ENCODE measurements around the gene PNN.
"Not testable (repeated sequence)": the region's sequence is repeated elsewhere in the genome, so short reads cannot be mapped to it uniquely, and the experiment has no call there.

PNN gene

DNA sequence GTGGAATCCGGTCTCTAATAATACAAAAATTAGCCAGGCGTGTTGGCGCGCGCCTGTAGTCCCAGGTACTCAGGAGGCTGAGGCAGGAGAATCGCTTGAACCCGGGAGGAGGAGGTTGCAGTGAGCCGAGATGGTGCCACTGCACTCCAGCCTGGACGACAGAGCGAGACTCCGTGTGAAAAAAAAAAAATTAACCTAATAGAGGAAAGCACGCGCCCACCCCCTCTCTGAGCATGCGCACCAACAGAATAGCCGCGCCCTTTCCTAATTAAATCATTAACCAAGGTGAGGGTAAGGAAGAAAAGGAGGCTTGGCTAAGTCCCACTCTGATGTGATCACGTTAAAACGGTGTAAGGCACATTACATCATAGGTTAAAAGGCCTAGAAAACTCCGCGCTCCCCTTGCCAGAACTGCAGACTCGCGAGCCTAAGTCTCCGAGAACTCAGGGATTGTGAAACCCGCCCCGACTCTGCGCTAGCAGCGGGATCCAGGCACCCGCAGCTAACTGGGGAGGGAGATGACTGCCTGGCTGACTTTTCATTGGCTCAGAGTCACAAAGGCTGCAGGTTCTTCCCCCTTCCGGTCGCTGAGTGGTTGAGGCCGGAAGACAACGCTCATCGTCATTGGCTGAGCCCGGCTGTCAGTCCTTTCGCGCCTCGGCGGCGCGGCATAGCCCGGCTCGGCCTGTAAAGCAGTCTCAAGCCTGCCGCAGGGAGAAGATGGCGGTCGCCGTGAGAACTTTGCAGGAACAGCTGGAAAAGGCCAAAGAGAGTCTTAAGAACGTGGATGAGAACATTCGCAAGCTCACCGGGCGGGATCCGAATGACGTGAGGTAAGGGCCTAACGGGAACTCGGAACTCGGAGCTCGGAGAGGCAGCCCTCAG lies at the start of gene PNN:
Gene PNN, plus strand, starts transcription at position 695 of the 885 bp plus-strand sequence. Its CDS starts 26 bp downstream, at position 721.
- peak; percentile 98 for DNase-seq

DNA sequence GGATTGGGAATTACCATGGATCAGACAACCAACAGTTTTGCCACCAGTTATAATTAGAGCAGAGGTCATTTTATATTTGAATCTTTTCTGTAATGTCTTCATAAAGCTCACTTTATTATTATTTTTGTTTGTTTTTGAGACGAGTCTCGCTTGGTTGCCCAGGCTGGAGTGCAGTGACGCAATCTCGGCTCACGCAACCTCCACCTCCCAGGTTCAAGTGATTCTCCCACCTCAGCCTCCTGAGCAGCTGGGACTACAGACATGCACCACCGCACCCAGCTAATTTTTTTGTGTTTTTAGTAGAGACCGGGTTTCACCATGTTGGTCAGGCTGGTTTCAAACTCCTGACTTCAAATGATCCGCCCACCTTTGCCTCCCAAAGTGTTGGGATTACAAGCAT lies 37.2 kb upstream of the PNN start:
- DNase-seq, result not testable (repeated sequence)

- no peak for DNase-seq
Observed at GRCh38 chr14:39138440-39138839, 36.6 kb upstream of the PNN start.

DNA sequence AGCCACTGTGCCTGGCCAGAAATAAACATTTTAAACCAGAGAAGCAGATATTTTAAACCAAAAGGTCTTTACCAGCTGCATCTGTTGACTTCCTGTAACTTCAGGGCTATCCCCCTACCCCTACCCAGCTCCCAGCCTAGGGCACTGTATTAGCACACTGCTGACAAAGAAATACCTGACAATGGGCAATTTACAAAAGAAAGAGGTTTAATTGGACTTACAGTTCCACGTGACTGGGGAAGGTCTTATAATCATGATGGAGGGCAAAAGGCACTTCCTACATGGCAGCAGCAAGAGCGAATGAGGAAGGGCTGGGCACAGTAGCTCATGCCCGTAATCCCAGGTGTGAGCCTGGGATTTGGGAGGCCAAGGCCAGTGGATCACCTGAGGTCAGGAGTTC lies 34.9 kb upstream of the PNN start:
- no peak for DNase-seq

- not testable (repeated sequence) for DNase-seq
Observed at GRCh38 chr14:39141623-39142022, 33.4 kb upstream of the PNN start.

- DNase-seq, result not testable (repeated sequence)
Observed at GRCh38 chr14:39143226-39143625, 31.8 kb upstream of the PNN start.

GRCh38 chr14:39145266-39145966 lies 29.6 kb upstream of the PNN start:
- no peak for DNase-seq

DNA sequence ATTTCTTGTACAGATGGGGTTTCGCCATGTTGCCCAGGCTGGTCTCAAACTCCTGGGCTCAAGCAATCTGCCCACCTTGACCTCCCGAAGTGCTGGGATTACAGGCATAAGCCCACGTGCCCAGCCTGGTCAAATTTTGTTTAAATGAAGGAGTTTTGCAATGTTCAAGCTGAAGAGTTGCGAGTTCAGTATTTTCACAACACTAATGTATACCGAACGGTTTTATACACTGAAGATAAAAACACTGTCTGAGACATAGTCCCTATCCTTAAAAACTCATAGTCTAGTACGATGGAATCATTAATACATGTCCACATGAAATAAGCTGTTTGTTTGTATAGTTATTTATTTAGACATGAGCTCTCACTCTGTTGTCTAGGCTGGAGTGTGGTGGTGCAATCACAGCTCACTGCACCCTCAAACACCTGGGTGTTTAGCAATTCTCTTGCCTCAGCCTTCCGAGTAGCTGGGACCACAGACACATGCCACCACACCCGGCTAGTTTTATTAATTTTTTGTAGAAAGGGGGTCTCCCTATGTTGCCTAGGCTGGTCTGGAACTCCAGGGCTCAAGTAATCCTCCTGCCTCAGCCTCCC lies 20.4 kb upstream of the PNN start:
- DNase-seq, result no peak

- no peak for DNase-seq
Observed at GRCh38 chr14:39157491-39157890, 17.6 kb upstream of the PNN start.

GRCh38 chr14:39158222-39158858 lies 16.7 kb upstream of the PNN start:
- no peak for DNase-seq

DNA sequence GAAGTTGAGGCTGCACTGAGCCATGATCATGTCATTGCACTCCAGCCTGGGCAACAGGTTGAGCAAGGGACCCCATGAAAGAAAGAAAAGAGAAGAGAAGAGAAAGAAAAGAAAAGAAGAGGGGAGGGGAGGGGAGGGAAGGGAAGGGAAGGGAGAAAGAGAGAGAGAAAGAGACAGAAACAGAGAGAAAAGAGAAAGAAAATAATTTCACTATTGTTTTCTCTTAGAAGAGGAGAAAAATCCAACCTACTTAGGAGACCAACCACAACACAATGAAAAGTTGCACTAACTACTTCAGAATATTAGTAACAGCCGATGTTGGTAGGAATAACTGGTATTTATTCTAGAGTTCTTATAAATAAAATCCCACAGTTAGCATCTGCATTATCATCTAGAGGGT lies 14.6 kb upstream of the PNN start:
- no peak for DNase-seq

DNA sequence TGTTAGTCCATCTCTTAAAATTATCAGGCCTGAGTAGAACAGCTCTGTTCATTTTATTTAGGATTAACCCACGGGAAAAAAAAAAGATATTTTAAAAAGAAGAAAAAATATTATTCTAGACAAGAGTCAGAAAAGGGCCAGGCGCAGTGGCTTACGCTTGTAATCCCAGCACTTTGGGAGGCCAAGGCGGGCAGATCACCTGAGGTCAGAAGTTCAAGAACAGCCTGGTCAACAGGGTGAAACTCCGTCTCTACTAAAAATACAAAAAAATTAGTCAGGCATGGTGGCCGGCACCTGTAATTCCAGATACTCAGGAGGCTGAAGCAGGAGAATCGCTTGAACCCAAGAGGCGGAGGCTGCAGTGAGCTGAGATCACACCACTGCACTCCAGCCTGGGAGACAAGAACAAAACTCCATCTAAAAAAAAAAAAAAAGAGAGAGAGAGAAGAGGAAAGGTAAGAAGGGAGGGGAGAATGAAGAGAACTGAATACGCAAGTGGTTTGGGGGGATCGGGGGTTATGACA lies 7.2 kb upstream of the PNN start:
- DNase-seq, result not testable (repeated sequence)

DNA sequence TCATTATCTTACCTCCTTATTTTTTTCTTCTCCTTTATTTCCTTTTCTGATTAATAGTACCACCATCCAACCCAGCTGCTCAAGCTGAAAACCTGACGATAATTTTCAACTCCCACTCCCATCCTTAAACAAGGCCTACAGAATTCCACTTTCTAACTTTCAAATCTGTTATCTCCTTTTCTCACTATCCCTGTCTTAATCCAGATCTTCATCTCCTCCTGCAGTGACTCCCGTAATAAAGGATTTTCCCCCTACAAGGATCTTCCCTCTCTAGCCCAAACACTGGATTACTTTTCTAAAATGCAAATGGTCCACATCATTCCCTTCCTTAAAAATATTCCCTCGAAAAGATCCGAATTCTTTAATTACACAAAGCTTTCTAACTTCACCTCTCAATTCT lies 6.5 kb upstream of the PNN start:
- DNase-seq, result no peak

- no peak for DNase-seq
Observed at GRCh38 chr14:39169541-39169900, 5.5 kb upstream of the PNN start.

GRCh38 chr14:39173198-39173597 lies 1.9 kb upstream of the PNN start:
- DNase-seq, result no peak

- no peak for DNase-seq
Observed at GRCh38 chr14:39175445-39176262, 600 bp downstream of the PNN start.

DNA sequence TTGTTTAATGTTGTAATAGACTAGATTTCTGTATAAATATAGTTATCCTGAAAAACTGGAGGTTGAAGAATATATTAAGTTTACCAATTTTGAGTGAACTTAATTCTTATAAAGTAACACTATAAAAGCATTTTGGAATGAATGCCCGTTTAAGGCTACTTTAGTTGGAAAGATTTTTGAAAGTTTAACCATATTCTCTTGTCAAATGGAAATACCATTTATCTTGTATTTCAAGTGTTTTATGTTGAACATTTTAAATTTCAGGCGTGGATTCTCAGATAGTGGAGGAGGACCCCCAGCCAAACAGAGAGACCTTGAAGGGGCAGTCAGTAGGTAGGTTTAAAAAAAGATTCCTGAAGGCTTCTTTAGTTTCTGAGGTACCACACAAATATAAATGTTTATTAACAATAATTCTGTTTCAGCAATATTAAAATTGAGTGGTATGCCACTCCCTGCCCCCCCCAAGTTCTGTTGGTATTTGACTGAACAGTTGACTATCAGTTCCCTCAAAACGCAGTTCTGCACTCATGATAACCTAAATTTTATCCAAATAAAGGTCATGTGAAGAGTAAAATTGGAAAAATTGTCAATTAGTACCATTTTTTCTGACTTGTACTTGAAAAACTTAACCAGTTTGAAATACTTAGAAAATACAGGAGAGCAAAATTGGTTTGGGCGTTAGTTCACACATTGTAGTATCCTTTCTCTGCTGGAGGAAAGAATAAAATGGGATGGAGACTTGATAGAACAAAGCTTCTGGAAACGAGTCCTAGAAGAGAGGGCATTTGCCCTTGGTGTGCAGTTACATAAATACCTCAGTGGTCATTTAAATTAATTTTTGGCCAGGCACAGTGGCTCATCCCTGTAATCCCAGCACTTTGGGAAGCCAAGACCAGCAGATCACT lies 1.5 kb downstream of the PNN start:
- no peak for DNase-seq

DNA sequence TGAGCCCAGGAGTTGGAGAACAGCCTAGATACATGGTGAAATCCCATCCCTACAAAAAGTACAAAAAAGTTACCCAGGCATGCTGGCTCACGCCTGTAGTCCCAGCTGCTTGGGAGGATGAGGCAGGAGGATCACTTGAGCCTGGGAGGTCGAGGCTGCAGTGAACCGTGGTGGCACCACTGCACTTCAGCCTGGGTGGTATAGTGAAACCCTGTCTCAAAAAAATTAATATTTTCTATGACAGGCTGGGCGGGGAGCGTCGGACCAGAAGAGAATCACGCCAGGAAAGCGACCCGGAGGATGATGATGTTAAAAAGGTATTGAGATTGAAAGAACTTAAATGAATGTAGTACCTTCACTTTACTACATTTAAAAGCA lies 2.1 kb downstream of the PNN start:
- no peak for DNase-seq

DNA sequence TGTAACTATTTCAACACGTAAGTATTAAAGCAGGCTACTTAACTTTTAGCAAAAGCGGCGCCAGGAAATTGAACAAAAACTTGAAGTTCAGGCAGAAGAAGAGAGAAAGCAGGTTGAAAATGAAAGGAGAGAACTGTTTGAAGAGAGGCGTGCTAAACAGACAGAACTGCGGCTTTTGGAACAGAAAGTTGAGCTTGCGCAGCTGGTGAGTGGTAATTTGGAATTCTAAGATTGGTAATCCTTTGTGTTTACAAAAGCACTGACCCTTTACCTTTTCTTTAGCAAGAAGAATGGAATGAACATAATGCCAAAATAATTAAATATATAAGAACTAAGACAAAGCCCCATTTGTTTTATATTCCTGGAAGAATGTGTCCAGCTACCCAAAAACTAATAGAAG lies 4.0 kb downstream of the PNN start:
- DNase-seq, result no peak

DNA sequence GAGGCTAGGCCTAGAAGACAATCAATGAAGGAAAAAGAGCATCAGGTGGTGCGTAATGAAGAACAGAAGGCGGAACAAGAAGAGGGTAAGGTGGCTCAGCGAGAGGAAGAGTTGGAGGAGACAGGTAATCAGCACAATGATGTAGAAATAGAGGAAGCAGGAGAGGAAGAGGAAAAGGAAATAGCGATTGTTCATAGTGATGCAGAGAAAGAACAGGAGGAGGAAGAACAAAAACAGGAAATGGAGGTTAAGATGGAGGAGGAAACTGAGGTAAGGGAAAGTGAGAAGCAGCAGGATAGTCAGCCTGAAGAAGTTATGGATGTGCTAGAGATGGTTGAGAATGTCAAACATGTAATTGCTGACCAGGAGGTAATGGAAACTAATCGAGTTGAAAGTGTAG lies 5.5 kb downstream of the PNN start:
- no peak for DNase-seq

DNA sequence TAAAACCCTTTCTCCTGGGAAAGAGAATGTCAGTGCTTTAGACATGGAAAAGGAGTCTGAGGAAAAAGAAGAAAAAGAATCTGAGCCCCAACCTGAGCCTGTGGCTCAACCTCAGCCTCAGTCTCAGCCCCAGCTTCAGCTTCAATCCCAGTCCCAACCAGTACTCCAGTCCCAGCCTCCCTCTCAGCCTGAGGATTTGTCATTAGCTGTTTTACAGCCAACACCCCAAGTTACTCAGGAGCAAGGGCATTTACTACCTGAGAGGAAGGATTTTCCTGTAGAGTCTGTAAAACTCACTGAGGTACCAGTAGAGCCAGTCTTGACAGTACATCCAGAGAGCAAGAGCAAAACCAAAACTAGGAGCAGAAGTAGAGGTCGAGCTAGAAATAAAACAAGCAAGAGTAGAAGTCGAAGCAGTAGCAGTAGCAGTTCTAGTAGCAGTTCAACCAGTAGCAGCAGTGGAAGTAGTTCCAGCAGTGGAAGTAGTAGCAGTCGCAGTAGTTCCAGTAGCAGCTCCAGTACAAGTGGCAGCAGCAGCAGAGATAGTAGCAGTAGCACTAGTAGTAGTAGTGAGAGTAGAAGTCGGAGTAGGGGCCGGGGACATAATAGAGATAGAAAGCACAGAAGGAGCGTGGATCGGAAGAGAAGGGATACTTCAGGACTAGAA lies 6.1 kb downstream of the PNN start:
- no peak for DNase-seq

Data from DMS 273 treated with DMSO at 0.1 percent for 48 hours (cell line).